PFSK-1 (cell line): ENCODE measurements around the gene RPS6KA2.

ENCODE experiments used
- FOXP2 ChIP-seq: optimal IDR thresholded peaks from 2 replicates; pipeline ENCODE3; 2011; ENCODE audit warnings: borderline replicate concordance, control low read depth, inconsistent platforms; ENCODE audit not compliant: insufficient read depth; ENCODE audit errors: extremely low read length, extremely low read depth
- POLR2AphosphoS5 ChIP-seq: IDR thresholded peaks from 2 replicates; pipeline ENCODE4 v1.6.1; 2012; ENCODE audit warnings: low read depth, mild to moderate bottlenecking, control low read depth, low read length, moderate library complexity
- SIN3A ChIP-seq: IDR thresholded peaks from 2 replicates; pipeline ENCODE4 v1.6.1; 2012; ENCODE audit warnings: mild to moderate bottlenecking, low read length, moderate library complexity, borderline replicate concordance; ENCODE audit not compliant: insufficient read depth
- TAF1 ChIP-seq: IDR thresholded peaks from 2 replicates; pipeline ENCODE4 v1.6.1; 2012; ENCODE audit warnings: low read length, control low read depth, borderline replicate concordance; ENCODE audit not compliant: insufficient read depth
- TF ChIP-seq, protein P1 (sequence below), 2 experiments: IDR thresholded peaks; 2 replicates each; pipeline versions ENCODE4 v1.6.1 to v1.8.0; 2011 to 2012; ENCODE audit warnings: low read depth in 2 of 2, low read length in 2 of 2, control low read depth in 1 of 2, inconsistent platforms in 1 of 2, mild to moderate bottlenecking in 1 of 2, moderate library complexity in 1 of 2; ENCODE audit not compliant: insufficient read depth in 1 of 2

RPS6KA2 gene

DNA sequence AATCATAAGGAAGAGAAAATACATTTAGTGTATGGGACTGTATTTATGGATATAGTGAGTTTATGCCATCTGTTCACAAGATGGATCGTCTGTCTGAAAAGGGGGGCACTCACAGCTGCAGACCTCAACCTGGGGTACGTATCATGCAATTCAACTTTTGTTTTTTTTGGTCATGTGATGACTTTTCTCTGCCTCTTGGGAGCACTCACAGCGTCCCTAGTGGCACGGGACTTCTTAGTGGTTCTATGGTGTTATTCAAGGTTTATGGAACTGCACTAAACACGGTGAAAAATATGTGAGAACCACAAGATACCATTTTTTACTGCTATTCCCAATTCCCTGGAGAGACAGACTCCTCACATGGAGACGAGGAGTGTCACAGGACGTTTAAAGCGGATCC lies 183.9 kb downstream of the RPS6KA2 start:
- TF ChIP-seq, protein P1, sequence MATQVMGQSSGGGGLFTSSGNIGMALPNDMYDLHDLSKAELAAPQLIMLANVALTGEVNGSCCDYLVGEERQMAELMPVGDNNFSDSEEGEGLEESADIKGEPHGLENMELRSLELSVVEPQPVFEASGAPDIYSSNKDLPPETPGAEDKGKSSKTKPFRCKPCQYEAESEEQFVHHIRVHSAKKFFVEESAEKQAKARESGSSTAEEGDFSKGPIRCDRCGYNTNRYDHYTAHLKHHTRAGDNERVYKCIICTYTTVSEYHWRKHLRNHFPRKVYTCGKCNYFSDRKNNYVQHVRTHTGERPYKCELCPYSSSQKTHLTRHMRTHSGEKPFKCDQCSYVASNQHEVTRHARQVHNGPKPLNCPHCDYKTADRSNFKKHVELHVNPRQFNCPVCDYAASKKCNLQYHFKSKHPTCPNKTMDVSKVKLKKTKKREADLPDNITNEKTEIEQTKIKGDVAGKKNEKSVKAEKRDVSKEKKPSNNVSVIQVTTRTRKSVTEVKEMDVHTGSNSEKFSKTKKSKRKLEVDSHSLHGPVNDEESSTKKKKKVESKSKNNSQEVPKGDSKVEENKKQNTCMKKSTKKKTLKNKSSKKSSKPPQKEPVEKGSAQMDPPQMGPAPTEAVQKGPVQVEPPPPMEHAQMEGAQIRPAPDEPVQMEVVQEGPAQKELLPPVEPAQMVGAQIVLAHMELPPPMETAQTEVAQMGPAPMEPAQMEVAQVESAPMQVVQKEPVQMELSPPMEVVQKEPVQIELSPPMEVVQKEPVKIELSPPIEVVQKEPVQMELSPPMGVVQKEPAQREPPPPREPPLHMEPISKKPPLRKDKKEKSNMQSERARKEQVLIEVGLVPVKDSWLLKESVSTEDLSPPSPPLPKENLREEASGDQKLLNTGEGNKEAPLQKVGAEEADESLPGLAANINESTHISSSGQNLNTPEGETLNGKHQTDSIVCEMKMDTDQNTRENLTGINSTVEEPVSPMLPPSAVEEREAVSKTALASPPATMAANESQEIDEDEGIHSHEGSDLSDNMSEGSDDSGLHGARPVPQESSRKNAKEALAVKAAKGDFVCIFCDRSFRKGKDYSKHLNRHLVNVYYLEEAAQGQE (IDR thresholded peaks at IDR 0.05; ENCODE audit: insufficient read depth in 1 of 2, low read depth in 2 of 2, low read length in 2 of 2), result no peak
- TF ChIP-seq TAF1 (no peak), SIN3A (no peak), POLR2AphosphoS5 (no peak), FOXP2 (no peak)

DNA sequence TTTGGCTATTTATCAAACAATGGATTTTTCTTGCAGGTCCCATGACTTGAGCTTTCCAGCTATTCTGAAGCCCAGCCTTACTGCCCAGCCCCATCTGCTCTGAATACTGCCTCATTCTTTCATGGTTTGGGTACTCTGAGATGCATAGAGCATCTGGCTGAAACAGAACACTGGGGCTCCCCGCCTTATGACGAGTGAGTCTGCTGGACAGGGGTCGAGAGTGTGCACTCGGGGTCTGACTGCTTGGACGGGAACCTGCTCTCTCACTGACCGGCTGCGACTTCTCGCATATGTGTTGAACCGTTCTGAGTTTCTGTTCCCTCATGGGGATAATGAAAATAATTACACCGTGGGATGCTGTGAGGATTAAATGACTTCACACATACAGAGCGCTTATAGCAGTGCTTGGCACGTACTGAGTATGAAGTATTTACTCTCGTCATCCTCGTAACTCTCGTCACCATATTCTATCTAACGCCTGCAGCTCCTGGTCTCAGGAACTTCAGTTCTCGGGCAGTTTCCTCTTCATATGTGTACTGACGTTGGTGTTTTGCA lies 184.8 kb downstream of the RPS6KA2 start:
- no peak for TF ChIP-seq FOXP2
- no peak for TF ChIP-seq SIN3A
- TF ChIP-seq, protein P1 (IDR thresholded peaks at IDR 0.05; ENCODE audit: insufficient read depth in 1 of 2, low read depth in 2 of 2, low read length in 2 of 2), result no peak
- no peak for TF ChIP-seq POLR2AphosphoS5
- no peak for TF ChIP-seq TAF1

DNA sequence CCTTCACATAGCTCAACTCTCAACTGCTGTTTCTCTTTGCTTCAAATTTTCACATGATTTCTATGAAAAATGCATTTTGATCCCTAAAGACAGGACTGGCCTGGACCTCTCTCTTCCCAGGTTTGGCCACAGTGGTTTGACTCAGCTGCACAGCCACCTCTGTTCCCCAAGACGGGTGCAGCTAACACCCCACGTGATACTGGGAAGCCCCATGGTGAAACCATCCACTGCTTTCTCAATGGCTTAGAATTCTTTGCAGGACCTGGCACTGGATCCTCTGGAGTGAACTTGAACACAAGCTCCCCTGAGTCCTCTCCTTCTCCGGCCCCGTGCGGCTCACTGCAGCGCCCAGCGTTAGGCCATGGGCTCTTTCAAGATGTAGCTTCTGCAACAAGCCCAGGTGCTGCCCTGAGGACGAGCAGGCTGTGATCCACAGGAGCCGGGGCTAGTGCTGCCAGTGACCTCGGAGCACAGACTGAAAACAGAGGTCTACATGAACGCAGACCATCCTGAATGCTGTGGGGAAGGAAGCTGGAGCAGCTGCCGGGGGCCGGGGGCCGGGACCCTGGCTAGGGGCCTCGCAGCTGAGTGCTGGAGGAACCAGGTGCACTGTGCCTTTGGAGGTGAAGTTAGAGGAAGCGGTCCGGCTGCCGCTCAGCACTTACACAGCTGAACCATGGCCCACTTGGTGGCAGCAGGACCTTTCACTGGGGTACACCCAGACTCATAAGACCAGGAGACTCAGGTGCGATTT lies 185.5 kb downstream of the RPS6KA2 start:
- TF ChIP-seq FOXP2 (no peak), TAF1 (no peak), SIN3A (no peak), POLR2AphosphoS5 (no peak)
- TF ChIP-seq, protein P1 (IDR thresholded peaks at IDR 0.05; ENCODE audit: insufficient read depth in 1 of 2, low read depth in 2 of 2, low read length in 2 of 2), result no peak

DNA sequence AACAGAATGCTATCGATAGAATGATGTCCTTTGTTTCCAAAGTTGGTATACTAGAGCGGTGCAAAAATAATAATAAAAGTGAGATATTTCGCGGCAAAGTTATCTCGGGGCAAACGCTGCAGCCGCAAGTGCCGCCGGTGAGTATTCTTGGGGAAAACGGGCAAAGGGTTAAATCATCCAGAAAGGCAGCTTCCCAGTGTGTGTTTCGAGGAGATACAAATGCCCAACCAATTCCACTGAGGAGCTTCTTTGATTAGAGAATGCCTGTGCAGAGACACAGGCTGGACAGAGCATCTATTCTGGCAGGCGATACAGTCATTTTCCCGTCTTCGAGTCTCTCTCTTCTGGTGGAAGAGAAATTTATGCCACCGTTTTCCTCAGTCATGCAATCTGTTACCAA lies 186.3 kb downstream of the RPS6KA2 start:
- TF ChIP-seq TAF1 (no peak), SIN3A (no peak), FOXP2 (no peak), POLR2AphosphoS5 (no peak)

- TF ChIP-seq SIN3A (no peak), TAF1 (no peak), FOXP2 (no peak), POLR2AphosphoS5 (no peak; the same call in 1 of the 2 replicates)
- TF ChIP-seq, protein P1 (IDR thresholded peaks at IDR 0.05; ENCODE audit: insufficient read depth in 1 of 2, low read depth in 2 of 2, low read length in 2 of 2), result no peak
These were observed 186.9 kb downstream of the RPS6KA2 start for GRCh38 chr6:166440106-166440505.
